Activated CD4-positive, alpha-beta T cell treated with anti-CD3 and anti-CD28 coated beads for 24 hours (primary cell): ENCODE results near the gene ELMOD1.
A peak's percentile ranks its signal among the peaks of the same experiment; 100 is the strongest.

ENCODE experiments used
- DNase-seq, 2 donors: peaks; one replicate each; pipeline ENCODE4 v3.0.0-alpha.2; 2020; ENCODE audit warnings: low read depth in 2 of 2

The ELMOD1 gene

DNA sequence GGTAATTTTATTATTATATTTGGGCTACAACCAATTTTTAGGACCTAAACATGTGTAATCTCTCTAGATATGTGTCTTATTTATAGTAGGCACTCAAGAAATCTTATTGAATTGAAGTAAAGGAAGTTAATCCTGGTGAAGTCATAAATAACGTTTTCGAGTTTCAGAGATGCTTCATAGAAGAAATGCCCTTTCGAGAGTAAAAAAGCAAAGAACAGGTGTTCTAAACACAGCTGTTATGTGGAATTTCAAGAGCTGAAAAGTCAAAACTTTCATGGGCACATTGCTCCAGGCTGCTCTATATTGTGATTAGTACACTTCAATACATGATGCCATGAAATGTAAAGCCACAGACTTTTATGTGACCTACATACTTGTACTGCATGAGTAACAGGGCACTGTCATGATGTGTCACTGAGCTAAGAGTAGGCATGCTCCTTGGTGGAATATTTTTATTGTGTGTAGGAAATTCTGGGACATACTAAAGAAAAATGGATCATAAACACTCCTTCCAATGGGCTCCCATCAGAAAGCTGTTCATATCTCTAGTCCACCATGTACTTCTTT is 7.2 kb upstream of the ELMOD1 start:
- no peak for DNase-seq

DNA sequence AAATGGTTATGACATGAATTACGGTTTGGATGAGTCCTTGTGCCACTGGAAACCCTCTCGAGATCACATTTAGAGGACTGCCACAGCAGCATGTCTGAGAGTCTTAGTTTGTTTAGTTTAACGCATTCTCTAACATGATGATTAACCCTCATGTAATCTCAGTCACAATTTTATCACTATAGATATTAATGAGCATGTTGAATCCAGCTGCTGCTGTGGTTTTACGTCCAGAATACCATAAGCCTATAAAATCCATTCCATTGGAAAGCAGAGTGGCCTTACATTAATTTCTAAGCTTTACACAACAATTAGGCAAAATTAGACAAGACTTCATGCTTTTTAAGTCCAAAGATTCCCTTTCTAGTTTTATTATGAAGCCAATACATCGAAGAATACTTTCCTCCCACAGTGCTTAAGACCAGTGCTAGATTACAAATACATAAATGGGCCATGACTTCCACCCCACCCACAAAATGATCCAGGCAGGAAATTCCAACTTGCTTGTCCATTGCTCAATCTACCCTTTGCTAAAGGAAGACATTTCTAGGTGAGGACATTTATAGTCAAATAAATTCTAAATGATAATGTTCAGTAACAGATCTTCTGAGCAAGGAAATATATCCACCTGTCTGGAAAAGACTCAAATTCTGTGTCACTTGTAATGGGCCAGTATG is 3.5 kb upstream of the ELMOD1 start:
- DNase-seq = no peak

DNA sequence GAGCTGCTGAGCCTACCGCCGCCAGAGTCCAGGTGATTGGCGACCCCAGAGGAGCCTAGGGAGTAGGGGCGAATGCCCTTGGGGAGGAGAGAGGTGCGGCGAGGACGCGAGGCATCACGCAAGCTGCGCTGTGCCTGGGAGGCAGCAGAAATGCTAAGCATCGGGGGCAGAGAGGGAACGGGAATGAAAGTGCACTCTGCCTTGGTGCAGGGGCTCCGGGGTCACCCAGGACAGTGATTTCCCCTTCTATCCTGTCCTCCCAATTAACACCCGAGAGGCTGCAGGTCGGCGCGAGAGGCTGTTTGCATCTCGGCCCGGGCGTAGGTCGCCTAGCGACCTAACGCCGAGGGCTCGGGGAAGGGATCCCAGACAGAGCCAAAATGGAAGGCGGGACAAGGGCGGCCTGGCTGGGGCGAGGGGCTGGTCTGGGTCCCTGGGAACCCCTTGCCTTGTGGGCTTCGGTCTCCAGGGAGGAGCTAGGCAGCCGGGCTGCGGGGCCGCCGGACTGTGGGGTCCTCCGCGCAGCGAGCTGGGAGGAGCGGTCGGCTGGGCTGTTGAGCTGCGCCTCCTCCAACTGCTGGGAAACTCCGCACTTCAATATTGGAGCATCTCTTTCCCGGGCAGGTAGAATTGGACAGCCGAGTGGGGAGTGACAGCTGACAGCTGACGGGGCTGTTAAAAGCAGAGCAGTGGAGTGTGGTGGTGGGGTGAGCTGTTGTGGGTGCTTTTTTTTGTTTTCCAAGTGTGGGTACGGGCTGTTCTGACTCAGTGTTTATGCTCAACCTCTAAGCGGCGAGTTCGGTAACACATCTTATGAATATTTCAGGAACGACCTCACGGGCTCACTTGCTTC is 657 bp downstream of the ELMOD1 start:
- DNase-seq = peak; percentile 13 to 25

GRCh38 chr11:107592231-107592590 is 1.3 kb downstream of the ELMOD1 start:
- DNase-seq = no peak

DNA sequence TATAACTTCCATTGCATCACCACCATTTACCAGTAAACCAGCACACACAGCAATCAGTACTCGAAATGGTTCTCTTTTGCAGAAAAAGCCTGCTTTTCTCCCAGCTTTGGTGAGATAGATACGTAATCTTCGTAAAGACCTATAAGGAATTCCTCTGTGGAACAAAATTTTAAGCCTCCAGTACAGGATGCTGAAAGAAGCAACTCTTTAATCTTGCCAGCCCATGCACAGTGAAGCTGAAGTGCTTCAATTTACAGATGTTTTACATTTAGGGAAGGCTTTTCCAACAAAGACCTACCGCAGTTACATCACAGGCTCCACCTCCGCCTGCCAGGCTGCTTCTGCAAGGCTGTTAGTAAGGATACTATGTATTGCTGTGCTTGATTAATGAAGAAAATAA is 1.9 kb downstream of the ELMOD1 start:
- DNase-seq = no peak

- DNase-seq = no peak
Measured at GRCh38 chr11:107593951-107594350, 3.0 kb downstream of the ELMOD1 start.

DNA sequence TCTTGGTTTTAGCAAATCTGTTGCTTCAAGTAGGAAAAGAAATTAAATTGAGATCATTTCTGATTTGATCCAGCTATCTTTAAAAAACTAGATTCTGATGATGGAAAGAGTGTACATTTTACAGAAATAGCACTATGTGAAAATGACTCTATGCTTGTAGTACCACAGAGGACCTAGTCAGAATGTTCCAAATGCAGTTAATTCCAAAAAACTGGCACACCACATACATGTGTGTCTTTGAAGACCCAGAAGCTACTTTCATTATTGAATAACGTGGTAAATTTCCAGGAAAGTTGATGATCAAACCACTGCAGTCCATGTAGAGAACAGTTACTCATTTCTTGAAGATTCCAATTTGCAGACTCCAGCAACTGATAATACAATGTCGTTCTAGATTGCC is 3.8 kb downstream of the ELMOD1 start:
- DNase-seq = no peak

GRCh38 chr11:107598225-107599139 is 7.5 kb downstream of the ELMOD1 start:
- DNase-seq = no peak

DNA sequence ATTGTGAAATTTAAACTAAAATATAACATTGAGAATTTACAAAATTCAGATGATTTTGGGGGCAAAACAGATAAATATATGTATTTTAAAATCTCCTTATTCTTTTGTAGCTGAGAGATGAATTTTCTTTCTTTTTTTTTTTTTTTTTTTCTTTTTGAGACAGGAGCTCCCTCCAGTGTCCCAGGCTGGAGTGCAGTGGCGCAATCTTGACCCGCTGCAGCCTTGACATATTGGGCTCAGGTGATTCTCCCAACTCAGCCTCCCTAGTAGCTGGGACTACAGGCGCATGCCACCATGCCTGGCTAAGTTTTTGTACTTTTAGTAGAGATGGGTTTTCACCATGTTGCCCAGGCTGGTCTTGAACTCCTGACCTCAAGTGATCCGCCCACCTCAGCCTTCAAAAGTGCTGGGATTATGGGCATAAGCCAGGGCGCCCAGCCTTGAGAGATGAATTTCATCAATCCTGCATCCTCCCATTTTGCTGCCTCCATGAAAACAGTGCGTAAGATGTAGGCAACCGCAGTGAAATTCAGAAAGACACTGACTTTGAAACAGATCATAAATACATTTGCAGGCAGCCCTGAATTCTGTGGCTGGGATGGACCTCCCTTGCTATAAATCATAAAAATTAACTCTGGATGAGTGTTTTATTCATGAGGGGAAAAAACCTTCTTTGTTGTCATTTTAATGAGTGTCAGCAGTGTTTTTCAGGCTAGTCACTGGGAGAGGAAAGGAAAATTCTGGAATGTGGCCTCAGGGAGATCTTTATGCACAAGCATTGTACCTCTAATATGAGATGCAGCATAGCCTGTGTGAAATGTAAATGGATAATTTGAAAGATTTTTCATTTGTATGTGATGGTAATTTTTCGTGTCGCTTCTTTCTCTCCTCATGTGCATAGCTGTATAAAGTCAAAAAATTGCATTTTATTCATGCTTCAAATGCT is 14.4 kb downstream of the ELMOD1 start:
- DNase-seq = no peak

- DNase-seq = no peak
Measured at GRCh38 chr11:107606141-107606540, 15.2 kb downstream of the ELMOD1 start.

- DNase-seq = no peak
Measured at GRCh38 chr11:107608809-107609208, 17.9 kb downstream of the ELMOD1 start.

GRCh38 chr11:107609400-107610218 is 18.7 kb downstream of the ELMOD1 start:
- DNase-seq = no peak

- no peak for DNase-seq
Measured at GRCh38 chr11:107612445-107612844, 21.5 kb downstream of the ELMOD1 start.

DNA sequence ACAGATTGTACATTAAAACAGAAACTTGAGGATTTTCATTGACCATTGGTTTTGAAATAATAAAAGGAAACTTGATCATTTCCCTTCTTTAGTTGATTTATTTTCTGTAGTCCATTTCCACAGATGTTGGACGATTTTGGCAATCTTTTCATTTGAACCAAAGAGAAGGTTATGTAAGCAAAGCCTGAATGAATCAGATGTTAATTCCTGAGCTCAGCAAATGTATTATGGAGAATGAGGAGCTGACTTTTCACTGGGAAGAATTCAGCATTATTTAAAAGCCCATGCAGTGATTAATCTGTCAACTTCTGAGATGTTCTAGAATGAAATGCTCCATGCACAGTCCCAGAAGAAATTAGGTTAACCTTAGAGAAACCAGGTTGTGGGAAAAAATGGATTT is 29.0 kb downstream of the ELMOD1 start:
- no peak for DNase-seq

GRCh38 chr11:107621081-107621480 is 30.1 kb downstream of the ELMOD1 start:
- DNase-seq = no peak

DNA sequence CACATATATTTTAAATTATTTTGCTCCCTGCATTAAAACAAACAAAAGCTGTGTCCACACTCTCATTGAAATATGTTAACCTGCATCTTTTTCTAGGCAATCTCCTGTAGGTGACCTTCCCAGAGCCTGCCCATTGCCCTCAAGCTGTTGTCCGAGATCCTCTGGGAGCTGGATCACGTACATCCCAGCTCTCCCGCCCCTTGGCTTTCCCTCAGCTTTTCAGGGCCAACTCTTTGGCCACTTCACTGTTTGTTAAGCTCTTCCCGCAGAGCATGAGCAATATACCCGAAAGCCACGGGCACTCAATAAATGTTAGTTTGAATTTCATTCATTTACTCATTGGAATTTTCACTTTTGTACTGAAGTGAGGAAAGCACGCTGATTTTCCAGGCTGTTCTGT is 32.2 kb downstream of the ELMOD1 start:
- DNase-seq = no peak

- no peak for DNase-seq
Measured at GRCh38 chr11:107624983-107625684, 34.2 kb downstream of the ELMOD1 start.

- DNase-seq = no peak
Measured at GRCh38 chr11:107625685-107625989, 34.7 kb downstream of the ELMOD1 start.

- no peak for DNase-seq
Measured at GRCh38 chr11:107631043-107631442, 40.1 kb downstream of the ELMOD1 start.

GRCh38 chr11:107631931-107632330 is 41.0 kb downstream of the ELMOD1 start:
- no peak for DNase-seq
